HG03280 (cell line): ENCODE data around the gene CCDC40.

Experiments used
- ATAC-seq: cut with Tn5 transposase; IDR thresholded peaks from one replicate; pipeline ENCODE4 v1.9.1; 2021; ENCODE audit warnings: mild to moderate bottlenecking, moderate library complexity; ENCODE audit not compliant: unreplicated experiment

Gene CCDC40

GRCh38 chr17:80111702-80112470 lies 75.4 kb downstream of the CCDC40 start:
- ATAC-seq, result no peak

GRCh38 chr17:80112471-80113032 lies 76.1 kb downstream of the CCDC40 start:
- no peak for ATAC-seq

- no peak for ATAC-seq
These were observed 76.6 kb downstream of the CCDC40 start for GRCh38 chr17:80113033-80113484.

GRCh38 chr17:80114758-80115157 lies 78.3 kb downstream of the CCDC40 start:
- no peak for ATAC-seq

GRCh38 chr17:80115159-80115558 lies 78.7 kb downstream of the CCDC40 start:
- ATAC-seq, result no peak

GRCh38 chr17:80116276-80116920 lies 80.0 kb downstream of the CCDC40 start:
- no peak for ATAC-seq

- ATAC-seq, result no peak
These were observed 80.5 kb downstream of the CCDC40 start for GRCh38 chr17:80116921-80117380.

- no peak for ATAC-seq
These were observed 81.3 kb downstream of the CCDC40 start for GRCh38 chr17:80117491-80118401.

- no peak for ATAC-seq
These were observed 82.3 kb downstream of the CCDC40 start for GRCh38 chr17:80118601-80119270.

GRCh38 chr17:80119271-80119791 lies 82.9 kb downstream of the CCDC40 start:
- ATAC-seq, result no peak

- ATAC-seq, result no peak
These were observed 83.4 kb downstream of the CCDC40 start for GRCh38 chr17:80119839-80120238.

- ATAC-seq, result no peak
These were observed 85.7 kb downstream of the CCDC40 start for GRCh38 chr17:80122026-80122575.

GRCh38 chr17:80122926-80123505 lies 86.6 kb downstream of the CCDC40 start:
- ATAC-seq, result no peak

GRCh38 chr17:80123791-80124190 lies 87.3 kb downstream of the CCDC40 start:
- ATAC-seq, result no peak

- no peak for ATAC-seq
These were observed 88.0 kb downstream of the CCDC40 start for GRCh38 chr17:80124351-80124981.

- no peak for ATAC-seq
These were observed 89.4 kb downstream of the CCDC40 start for GRCh38 chr17:80125656-80126448.

- ATAC-seq, result no peak
These were observed 89.9 kb downstream of the CCDC40 start for GRCh38 chr17:80126449-80126715.

- ATAC-seq, result no peak
These were observed 92.6 kb downstream of the CCDC40 start for GRCh38 chr17:80129006-80129565.
